Activated T-helper 1 cell treated with anti-CD3 and anti-CD28 coated beads, Interleukin-12 subunit alpha, Interleukin-12 subunit beta, Interleukin-2, Interleukin-4 antibody, amounts not matched to agents 30 ng/mL and 10 ng/mL and 1 ng/mL, durations not matched to agents 14 hours and 24 hours and 36 hours (primary cell): ENCODE results near the gene SLC25A21. TPM values are rescaled to one million over a fixed set of nuclear protein-coding genes. Genes with fewer than 3 reads are reported as not detected.

Experiments
- DNase-seq: peaks from one replicate; pipeline ENCODE4 v3.0.0; 2021; ENCODE audit warnings: low spot score
- H3K27ac Mint-ChIP-seq: one replicate; pipeline ENCODE4 v1.8.0; 2021; ENCODE audit warnings: mild to moderate bottlenecking, mixed read lengths
- H3K27me3 Mint-ChIP-seq: one replicate; pipeline ENCODE4 v1.8.0; 2022; ENCODE audit warnings: mild to moderate bottlenecking, moderate library complexity, mixed read lengths; ENCODE audit not compliant: insufficient read depth
- H3K36me3 Mint-ChIP-seq: one replicate; pipeline ENCODE4 v1.8.0; 2021; ENCODE audit warnings: low read depth, mixed read lengths
- H3K4me1 Mint-ChIP-seq: one replicate; pipeline ENCODE4 v1.8.0; 2021; ENCODE audit warnings: low read depth, mixed read lengths
- H3K4me3 Mint-ChIP-seq: one replicate; pipeline ENCODE4 v1.8.0; 2021; ENCODE audit warnings: mild to moderate bottlenecking, moderate library complexity, mixed read lengths
- H3K9me3 Mint-ChIP-seq: one replicate; pipeline ENCODE4 v1.8.0; 2021; ENCODE audit warnings: mixed read lengths
- intact Hi-C: fragments of 100-400 bp; cut with micrococcal nuclease; formaldehyde crosslinking; loops from one replicate; pipeline ENCODE4 v1.15.1; 2024
- total RNA-seq: library from RNA; stranded (reverse); gene quantifications from 2 replicates; pipeline ENCODE4 v1.2.3, GENCODE V29; 2022

SLC25A21 gene
- total RNA-seq, 1 donor from 2014 or later = not detected

DNA sequence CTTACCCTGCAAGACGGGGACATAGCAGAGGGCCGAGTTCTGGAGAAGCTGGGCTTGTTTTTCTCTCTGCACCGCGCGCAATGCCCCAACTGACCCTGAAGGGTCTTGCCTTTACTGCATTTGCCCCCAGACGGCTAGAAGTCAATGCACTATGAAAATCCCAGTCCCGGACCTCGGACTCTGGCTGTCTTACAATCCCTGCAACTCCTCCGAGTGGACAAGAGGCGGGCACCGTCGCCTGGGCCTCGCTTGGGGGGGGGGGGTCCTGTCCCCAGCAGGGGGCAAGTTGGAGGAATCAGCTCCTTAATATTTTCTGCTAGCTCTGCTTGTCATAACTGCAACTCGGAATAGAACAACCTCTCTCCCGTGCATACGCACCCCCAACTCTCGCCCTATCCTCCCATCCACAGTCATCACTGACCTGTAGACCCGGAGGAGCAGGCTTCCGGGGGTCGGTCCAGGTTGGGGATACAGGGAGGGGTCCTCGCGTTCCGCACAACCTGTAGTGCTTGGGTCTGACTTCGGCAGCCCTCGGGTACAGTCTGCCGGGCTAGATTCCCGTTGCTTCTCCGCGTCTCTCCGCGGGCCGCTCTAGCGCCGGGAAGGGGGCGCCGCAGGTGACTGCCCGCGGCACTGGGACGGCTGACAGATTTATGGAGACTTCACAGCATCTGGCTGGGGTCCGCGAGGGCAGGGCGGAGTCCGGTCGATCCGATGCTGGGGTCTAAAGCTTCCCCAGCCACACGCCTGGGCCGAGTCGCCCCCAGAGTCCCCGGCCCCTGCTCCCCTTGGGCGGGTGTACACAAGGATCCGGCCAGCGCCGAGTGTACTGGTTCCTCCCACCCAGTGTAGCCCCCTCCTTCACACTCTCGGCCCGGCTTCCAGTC, 514.0 kb downstream of the SLC25A21 start:
- intact Hi-C loops = loop anchor here (2.0 kb wide), 2 partner anchors 140 to 930 kb away; no protein-coding TSS in a partner anchor
- H3K36me3 Mint-ChIP-seq = no peaks in the 10 kb centered on the region
- H3K27me3 Mint-ChIP-seq = peaks cover 82% of the 10 kb centered on the region
- no peak for DNase-seq
- no peak overlapping the region for H3K4me3 Mint-ChIP-seq
- no peaks in the 10 kb centered on the region for H3K9me3 Mint-ChIP-seq
- no peak overlapping the region for H3K27ac Mint-ChIP-seq
- H3K4me1 Mint-ChIP-seq = peaks cover 5% of the 10 kb centered on the region

DNA sequence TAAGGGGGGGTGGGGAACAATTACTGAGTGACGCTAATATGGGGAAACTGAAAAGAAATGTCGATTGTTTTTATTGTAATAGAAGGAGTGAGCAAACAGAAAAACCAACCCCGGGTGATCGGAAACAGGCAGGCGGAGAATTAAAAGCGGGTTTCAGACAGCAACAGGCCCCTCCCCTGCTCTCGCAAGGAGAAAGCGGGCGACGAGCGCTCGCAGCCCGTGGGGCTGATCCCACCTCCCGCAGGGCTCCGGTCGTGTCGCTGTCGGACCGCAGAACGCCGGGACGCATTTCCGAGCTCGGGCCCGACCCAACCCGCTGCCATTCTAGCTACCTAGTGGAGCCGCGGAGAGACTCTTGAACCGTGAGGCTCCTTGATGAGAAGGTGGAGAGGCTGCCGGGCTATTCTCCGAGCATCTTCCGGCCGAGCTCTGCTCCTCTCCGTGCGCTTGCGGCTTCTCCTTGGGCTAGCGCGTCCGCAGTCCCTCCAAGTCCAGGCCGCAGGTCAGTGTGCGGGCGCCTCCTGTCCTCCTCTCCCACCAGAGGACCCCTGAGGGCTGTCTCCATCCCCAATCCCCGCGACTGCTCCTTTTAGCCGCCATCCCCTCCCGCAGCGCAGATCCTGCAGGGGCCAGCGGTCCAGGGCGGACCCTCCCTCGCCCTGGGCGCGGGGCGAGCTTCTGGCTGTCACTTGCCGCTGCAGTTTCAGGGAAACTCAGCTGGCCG, 514.8 kb downstream of the SLC25A21 start:
- Mint-ChIP-seq H3K27ac (no peak overlapping the region), H3K4me1 (peaks cover 5% of the 10 kb centered on the region), H3K27me3 (peaks cover 86% of the 10 kb centered on the region), H3K9me3 (no peaks in the 10 kb centered on the region), H3K4me3 (no peak overlapping the region), H3K36me3 (no peaks in the 10 kb centered on the region)
- intact Hi-C loops = loop anchor here (2.0 kb wide), 4 partner anchors 73 to 937 kb away; partner anchors contain the start of genes FOXA1 and TTC6
- no peak for DNase-seq

DNA sequence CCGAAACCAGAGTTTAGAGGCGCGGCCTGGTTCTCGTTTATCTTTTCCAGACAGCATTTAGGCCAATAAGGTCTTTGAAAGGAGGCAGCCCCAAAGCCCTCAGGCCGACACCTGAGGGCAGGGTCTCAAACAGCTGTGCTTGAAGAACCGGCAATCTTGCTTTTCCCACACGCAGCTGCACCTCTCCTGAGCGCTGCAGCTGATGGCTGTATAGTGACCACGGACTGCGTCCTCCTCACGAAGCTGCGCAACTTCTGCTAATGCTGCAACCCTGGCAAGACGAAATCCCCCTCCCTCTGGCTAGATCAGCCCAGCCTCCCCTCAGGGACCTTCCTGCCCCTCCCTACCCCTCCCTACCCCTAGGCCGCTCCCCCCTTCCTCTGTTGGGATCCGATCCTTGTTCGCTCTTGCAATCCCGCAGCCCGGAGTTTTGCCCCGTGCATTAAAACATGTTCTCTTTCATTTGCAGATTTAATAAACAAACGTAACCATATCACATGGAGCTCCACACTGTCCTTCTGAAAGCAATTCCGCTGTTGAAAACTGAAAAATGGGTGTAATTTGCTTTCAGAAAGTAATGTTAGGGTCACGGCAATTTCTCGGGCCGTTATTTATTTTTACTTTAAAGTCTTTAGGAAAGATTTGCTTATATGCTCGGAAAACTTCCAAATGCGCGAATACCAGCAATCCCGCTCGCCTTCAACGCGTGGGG, 515.6 kb downstream of the SLC25A21 start:
- peaks cover 5% of the 10 kb centered on the region for H3K4me1 Mint-ChIP-seq
- no peaks in the 10 kb centered on the region for H3K9me3 Mint-ChIP-seq
- peak overlapping the region; percentile 23 for H3K27ac Mint-ChIP-seq
- no peak for DNase-seq
- no peaks in the 10 kb centered on the region for H3K36me3 Mint-ChIP-seq
- no peak overlapping the region for H3K4me3 Mint-ChIP-seq
- H3K27me3 Mint-ChIP-seq = peaks cover 82% of the 10 kb centered on the region
- intact Hi-C loops = loop anchor here (2.0 kb wide), 2 partner anchors 72 to 938 kb away; partner anchors contain the start of genes FOXA1 and TTC6

DNA sequence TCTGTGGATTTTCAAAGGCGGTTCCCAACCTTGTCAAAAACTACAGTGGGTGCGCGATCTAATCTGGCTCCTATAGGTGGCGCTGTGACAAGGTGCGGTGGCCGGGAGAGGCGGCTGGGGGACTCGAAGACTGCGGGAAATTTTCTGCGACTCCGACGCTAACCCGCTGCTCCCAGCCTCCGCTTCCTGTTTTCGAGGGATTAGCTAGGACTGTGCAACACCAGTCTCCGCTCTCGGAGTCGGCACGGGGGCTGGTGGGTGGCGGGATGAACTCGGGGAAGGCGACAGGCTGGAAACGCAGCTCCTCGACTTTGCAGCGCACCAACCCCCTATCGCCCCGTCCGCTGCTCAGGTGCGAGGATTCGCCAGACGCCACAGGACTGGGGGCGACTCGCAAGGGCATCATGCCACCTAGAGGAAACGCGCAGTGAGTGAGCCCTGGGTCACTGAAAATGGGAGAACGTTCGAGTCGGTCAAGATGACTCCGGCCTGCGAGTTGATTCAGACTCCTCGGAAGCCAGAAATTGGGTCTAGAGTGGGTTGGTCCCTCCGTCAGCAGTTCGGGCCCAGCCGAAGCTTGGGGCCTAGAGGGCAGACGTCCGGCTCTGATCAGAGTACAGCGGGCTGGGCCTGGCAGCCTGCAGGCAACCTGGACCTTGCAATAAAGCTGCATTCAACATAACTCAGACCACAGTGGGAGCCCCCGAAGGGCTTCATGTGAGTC, 516.3 kb downstream of the SLC25A21 start:
- DNase-seq = no peak
- H3K4me3 Mint-ChIP-seq = no peak overlapping the region
- no peak overlapping the region for H3K27ac Mint-ChIP-seq
- no peaks in the 10 kb centered on the region for H3K36me3 Mint-ChIP-seq
- H3K27me3 Mint-ChIP-seq = peaks cover 77% of the 10 kb centered on the region
- peaks cover 5% of the 10 kb centered on the region for H3K4me1 Mint-ChIP-seq
- H3K9me3 Mint-ChIP-seq = no peaks in the 10 kb centered on the region
- intact Hi-C loops = loop anchor here (2.0 kb wide), 2 partner anchors 71 to 939 kb away; partner anchors contain the start of genes FOXA1 and TTC6

DNA sequence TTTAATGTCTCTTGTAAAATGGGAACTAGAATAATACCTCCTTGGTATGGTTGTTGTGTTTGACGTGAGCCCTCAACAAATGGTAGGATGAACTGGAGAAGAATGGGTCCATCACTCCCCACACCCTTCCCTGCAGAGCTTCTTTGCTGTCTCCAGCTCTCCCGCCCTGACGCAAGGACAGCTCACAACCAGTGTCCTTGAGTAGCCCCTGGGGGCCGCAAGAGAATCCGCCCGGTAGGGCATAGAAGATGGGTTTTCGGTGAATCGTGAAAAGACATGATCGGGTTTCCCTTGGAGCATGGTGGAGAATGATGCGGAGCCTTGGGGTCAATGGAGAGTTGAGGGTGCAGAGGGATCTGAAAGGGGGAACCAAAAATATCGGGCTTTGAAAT, 516.8 kb downstream of the SLC25A21 start:
- peak overlapping the region; percentile 44 for H3K27ac Mint-ChIP-seq
- no peak overlapping the region for H3K4me3 Mint-ChIP-seq
- H3K9me3 Mint-ChIP-seq = no peaks in the 10 kb centered on the region
- peaks cover 75% of the 10 kb centered on the region for H3K27me3 Mint-ChIP-seq
- intact Hi-C loops = no loop called here
- DNase-seq = no peak
- H3K4me1 Mint-ChIP-seq = peaks cover 5% of the 10 kb centered on the region
- no peaks in the 10 kb centered on the region for H3K36me3 Mint-ChIP-seq

DNA sequence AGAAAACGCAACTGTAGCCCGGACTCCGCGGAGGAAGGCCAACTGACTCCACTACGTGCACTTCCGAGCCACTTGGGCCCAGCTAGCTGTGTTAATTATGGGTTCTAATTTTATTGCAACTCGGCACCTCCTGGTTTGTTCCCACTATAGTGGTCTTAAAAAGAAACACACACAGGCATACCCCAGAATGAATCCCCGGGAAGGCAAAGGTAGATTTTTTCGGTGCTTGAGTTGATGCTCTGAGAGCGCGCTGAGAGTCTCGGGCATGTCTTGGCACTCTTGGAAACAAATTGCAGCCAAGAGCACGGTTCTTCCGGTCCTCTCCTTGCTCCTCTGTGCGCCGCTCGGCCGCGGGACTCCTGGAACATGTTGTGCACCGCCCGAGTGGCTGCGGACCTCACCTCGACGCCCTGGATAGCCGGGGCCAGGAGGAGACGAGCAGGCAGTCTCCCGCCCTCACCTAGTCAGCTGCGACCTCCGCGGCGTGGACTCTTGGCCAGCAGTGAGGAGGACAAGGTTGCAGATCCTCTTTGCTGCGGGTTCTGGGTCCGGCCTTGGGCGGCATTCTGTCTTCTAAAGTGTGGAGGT, 517.5 kb downstream of the SLC25A21 start:
- Mint-ChIP-seq H3K9me3 (no peaks in the 10 kb centered on the region), H3K4me1 (peaks cover 5% of the 10 kb centered on the region), H3K4me3 (no peak overlapping the region), H3K36me3 (no peaks in the 10 kb centered on the region), H3K27ac (no peak overlapping the region), H3K27me3 (peaks cover 74% of the 10 kb centered on the region)
- intact Hi-C loops = no loop called here
- DNase-seq = no peak

DNA sequence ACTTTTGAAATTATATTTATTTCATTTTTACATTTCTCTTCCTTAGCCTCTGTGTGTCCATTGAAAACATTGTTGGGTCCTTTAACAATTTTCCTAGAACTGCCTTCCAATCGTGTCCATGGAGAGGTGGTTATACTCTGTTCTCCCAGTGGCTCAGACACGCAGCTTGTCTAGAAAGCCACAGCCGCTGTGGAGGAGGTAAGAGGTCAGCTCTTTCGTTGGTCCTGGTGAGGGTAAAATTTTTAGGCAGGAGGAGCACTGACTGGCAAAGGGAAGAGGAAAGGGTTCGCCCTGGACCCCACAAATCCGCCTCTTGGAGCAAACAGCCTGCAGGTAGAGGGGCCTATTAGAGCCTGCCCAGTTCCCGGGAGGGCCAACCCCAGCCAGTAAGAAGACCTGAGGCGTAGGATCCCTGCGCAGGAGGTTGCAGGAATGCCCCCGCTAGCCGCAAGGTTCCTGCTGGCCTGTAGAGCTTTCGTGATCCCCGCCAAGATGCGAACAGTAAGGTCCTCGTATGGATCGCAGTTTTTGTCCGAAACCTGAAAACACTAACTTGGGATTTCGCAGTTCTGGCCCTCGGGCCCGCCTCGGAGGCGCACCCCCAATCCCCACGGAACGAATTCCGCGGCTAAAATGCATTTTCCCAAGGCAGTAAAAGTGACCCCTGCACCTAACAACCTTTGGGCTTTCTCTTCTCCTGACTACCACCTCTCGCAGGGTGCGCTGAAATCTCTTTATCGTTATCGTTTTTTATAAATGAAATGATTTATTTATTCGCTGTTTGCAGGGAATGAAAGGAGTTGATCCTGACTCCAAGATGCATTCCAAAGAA, 518.2 kb downstream of the SLC25A21 start:
- no peak overlapping the region for H3K27ac Mint-ChIP-seq
- H3K9me3 Mint-ChIP-seq = no peaks in the 10 kb centered on the region
- peaks cover 5% of the 10 kb centered on the region for H3K4me1 Mint-ChIP-seq
- H3K36me3 Mint-ChIP-seq = no peaks in the 10 kb centered on the region
- no peak overlapping the region for H3K4me3 Mint-ChIP-seq
- DNase-seq = no peak
- intact Hi-C loops = no loop called here
- peaks cover 75% of the 10 kb centered on the region for H3K27me3 Mint-ChIP-seq

DNA sequence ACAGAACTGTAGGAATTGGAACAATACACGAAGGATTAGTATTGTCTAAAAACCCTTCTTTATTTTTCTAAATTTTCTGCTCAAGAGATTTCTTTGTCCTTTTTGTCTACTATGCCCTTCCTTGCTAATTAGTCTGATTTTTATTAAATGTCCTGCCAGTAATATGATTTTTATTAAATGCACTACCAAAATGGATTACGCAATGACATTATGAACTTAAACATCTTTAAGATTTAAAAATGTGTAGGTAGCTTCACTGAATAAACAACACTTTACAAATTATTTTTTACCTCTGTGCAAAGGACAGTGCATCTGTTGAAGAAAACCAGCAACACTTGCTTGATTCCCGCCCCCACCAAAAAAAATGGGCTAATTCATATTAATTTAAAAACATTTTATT, 519.0 kb downstream of the SLC25A21 start:
- Mint-ChIP-seq H3K9me3 (no peaks in the 10 kb centered on the region), H3K4me3 (no peak overlapping the region), H3K4me1 (peaks cover 5% of the 10 kb centered on the region), H3K27ac (no peak overlapping the region), H3K36me3 (no peaks in the 10 kb centered on the region), H3K27me3 (peaks cover 77% of the 10 kb centered on the region)
- no peak for DNase-seq
- intact Hi-C loops = no loop called here

DNA sequence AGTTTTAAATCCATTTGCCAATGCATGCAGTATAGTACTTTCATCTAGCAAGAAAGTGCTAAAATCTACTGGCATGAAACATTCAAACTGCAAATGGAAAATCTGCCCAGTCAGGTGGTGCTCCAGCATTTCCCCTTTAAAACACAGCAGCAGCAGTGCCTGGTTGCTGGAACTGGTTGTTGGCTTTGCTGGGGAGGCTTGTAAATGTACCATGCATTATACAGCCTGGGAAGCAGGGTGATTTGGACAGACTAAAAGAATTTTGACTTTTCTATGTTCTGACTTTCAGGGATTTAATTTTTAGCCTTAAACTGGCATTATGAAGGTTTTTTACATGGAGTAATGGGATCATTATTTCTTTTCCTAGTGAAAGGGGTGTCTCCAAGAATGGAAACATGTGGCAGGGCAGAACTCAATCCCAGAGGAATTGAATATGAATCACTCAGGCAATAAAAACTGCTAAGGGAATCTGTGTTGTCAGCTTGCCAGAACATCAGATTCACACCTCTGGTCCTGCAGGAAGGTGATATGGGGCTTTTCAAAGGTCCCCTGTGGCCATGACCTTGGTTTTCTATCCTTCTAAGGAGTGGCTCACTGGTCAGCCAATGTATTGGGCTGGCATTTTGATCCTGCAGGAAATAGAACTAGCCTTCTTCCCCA, 519.7 kb downstream of the SLC25A21 start:
- no peak for DNase-seq
- Mint-ChIP-seq H3K27ac (no peak overlapping the region), H3K4me1 (peaks cover 5% of the 10 kb centered on the region), H3K9me3 (no peaks in the 10 kb centered on the region), H3K27me3 (peaks cover 75% of the 10 kb centered on the region), H3K36me3 (no peaks in the 10 kb centered on the region), H3K4me3 (no peak overlapping the region)
- intact Hi-C loops = no loop called here

DNA sequence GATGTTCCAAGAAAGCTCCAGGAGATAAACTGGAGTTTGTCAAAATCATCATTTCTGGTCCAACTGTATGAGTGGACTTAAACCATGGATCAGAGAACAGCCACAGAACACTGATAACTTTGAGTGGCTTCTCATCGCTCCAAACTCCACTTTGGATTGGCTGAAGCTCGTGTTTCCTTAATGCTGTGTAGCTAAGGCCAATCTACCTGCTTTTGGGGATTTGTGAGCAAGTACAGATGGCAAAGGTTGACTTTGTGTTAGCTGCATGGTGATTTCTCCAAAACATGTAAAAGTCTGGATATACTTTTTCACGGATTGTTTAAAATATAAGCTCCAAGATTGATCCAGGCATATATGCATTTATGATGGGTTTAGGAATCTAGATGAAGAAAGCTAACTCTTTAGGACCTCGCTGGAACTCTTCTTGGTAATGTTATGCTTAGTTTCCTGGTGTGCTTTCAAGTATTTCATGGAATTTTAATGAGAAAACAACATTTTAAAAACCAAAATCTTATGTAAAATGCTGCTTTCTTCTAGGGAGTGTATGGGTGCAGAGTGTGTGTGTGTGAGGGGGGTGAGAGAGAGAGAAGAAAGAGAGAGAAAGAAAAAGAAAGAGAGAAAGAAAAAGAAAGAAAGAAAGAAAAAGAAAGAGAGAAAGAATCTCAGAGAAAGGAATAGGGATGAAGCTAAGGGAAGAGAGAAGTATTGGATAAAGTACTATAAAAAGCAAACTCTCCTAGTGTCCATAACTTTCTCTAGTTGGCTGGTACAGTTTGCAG, 522.3 kb downstream of the SLC25A21 start:
- Mint-ChIP-seq H3K27ac (no peak overlapping the region), H3K9me3 (no peaks in the 10 kb centered on the region), H3K4me1 (no peaks in the 10 kb centered on the region), H3K36me3 (no peaks in the 10 kb centered on the region), H3K27me3 (peaks cover 69% of the 10 kb centered on the region), H3K4me3 (no peak overlapping the region)
- no peak for DNase-seq
- intact Hi-C loops = loop anchor here (2.0 kb wide), 1 partner anchor 67 kb away; the partner anchor contains the start of gene NKX2-8
